Right kidney (tissue), 9 donors: ENCODE data around the gene DKC1.

Experiments
- DNase-seq: peaks from one replicate; pipeline ENCODE4 v3.0.0-alpha.2; 2016
- long read RNA-seq, 8 donors: transcript quantifications; one replicate each; lab custom pipeline, GENCODE V29; 2026

DKC1 gene
- long read RNA-seq, donor 1, transcript DKC1-201 (15 exons, 2,577 nt): major isoform, 8 of 24 reads
- long read RNA-seq, donor 1, partial matches to known transcripts: 14 of 24 reads
- long read RNA-seq, donor 1, other reads (novel, unspliced or antisense): 0 of 24 reads
- long read RNA-seq, donor 2, partial matches to known transcripts: 0 of 3 reads
- long read RNA-seq, donor 2, other reads (novel, unspliced or antisense): 0 of 3 reads
- long read RNA-seq, donor 3, partial matches to known transcripts: 17 of 21 reads
- long read RNA-seq, donor 3, other reads (novel, unspliced or antisense): 0 of 21 reads
- long read RNA-seq, donor 4, partial matches to known transcripts: 0 of 5 reads
- long read RNA-seq, donor 4, other reads (novel, unspliced or antisense): 0 of 5 reads
- long read RNA-seq, donor 5, transcript DKC1-201 (15 exons, 2,577 nt): major isoform, 13 of 55 reads
- long read RNA-seq, donor 5, partial matches to known transcripts: 32 of 55 reads
- long read RNA-seq, donor 5, other reads (novel, unspliced or antisense): 10 of 55 reads
- long read RNA-seq, donor 6, partial matches to known transcripts: 10 of 15 reads
- long read RNA-seq, donor 6, other reads (novel, unspliced or antisense): 0 of 15 reads
- long read RNA-seq, donor 7, transcript DKC1-201 (15 exons, 2,577 nt): major isoform, 8 of 26 reads
- long read RNA-seq, donor 7, partial matches to known transcripts: 16 of 26 reads
- long read RNA-seq, donor 7, other reads (novel, unspliced or antisense): 0 of 26 reads
- long read RNA-seq, donor 8, transcript DKC1-201 (15 exons, 2,577 nt): major isoform, 5 of 12 reads
- long read RNA-seq, donor 8, partial matches to known transcripts: 6 of 12 reads
- long read RNA-seq, donor 8, other reads (novel, unspliced or antisense): 0 of 12 reads

- peak; percentile 81 for DNase-seq
Measured at GRCh38 chrX:154762537-154763296, at the start of gene DKC1. TSS of gene DKC1 (plus strand) at chrX:154762864. CDS start at chrX:154762966, 102 bp downstream.

GRCh38 chrX:154714925-154715324, 47.7 kb upstream of the DKC1 start:
- no peak for DNase-seq

DNA sequence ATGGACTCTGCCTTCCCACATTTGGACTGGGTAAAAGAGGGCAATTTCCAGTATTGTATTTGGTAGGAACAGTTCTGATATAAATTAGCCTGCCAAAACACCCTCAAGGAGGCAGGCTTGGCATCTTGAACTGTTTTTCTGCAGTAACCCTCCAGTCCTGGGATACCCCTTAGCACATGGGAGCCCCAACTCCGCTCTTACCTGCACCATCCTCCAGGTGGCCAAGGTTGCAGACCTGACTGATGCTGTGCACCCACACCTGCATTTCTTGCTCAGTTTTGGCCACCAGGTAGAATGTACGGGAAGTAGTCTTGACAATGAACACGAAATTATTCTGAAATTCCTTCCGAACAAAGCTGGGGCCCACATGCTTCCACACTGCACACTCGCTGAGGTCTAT, 46.8 kb upstream of the DKC1 start:
- no peak for DNase-seq

GRCh38 chrX:154717824-154718223, 44.8 kb upstream of the DKC1 start:
- no peak for DNase-seq

GRCh38 chrX:154718616-154719015, 44.0 kb upstream of the DKC1 start:
- no peak for DNase-seq

DNA sequence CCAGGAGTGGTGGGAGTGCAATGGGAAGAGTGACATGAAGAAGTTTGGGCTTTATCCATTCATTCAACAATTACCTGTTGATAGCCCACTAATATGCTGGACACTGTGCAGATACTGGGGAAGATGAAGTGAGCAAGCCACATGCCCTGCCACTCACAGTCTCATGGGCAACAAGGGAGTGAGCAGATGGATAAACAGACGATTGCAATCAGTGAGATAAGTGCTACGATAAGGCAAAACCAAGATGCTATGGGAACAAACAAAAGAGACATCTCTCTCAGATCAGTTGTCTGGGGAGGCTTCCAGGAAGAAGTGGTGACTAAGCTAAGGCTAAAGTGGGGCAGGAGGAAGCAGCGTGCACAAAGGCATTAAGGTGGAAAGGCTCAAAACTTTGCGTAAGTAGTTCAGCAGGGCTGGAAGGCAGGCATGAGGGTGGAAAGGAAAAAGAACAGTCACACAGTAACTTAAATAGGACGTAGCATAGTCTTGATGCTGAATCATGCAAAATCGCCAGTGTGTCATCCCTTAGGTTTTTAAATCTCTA, 43.5 kb upstream of the DKC1 start:
- no peak for DNase-seq

DNA sequence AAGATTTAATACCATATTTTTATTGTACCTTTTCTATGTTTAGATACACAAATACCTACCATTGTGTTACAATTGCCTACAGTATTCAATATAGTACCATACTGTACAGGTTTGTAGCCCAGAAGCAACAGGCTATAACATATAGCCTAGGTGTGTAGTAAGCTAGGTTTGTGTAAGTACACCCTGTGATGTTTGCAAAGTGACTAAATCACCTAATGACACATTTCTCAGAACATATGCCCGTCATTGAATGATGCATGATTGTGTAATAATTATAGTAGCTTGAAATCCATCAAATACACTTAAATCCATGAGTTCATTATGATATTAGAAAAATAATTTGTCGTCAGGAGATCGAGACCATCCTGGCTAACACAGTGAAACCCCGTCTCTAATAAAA, 42.6 kb upstream of the DKC1 start:
- no peak for DNase-seq

- DNase-seq: no peak
Measured at GRCh38 chrX:154721155-154721554, 41.5 kb upstream of the DKC1 start.

DNA sequence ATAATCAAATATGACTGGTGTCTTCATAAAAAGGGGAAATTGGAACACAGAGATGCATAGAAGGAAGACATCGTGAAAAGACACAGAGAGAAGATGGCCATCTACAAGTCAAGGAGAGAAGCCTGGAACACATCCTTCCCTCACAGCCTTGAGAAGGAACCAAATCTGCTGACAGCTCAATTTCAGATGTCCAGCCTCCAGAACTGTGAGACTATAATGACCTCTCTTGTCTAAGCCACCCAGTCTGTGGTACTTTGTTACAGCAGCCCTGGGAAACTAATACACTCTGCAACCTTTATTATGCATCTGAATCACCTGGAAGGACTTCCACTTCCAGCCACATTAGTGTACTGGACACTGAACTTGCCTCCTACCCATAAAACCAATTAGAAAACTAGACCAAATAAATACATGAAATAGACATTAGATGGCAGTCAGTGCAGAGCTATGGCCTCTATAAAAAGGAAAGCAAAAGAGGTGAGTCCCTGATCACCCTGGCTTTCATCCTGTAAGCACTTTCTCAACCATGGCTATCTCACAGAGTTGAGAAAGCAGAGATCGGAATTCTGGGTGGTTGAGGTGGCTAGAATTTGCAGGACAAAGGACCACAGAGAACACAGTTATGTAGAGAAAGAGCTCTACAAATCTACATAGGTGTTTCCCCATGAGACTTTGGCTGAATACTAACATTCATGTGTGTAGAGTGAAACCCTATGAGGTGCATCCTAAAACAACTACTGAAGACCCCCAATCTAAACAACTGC, 37.5 kb upstream of the DKC1 start:
- DNase-seq: no peak

- DNase-seq: no peak
Measured at GRCh38 chrX:154727418-154727817, 35.2 kb upstream of the DKC1 start.

DNA sequence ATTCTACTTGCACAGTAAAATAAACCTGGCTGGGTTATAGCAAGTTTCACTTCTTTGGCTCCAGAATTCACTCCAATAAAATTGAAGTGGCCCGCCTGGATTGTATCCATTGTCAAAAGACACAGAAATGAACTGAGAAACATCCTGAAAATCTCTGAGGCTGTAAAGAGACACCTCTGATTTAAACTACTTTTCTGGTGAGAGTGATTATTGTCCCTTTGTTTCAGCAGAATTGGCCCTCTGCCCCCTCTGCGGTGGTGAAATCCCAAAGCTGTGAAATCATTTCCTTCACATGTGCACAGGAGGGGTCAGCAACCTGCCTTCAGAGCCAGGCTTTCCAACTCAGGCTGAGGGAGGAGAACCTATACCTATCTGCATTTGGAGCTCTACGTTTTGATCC, 34.8 kb upstream of the DKC1 start:
- DNase-seq: no peak

- DNase-seq: no peak
Measured at GRCh38 chrX:154728431-154729190, 34.1 kb upstream of the DKC1 start.

DNA sequence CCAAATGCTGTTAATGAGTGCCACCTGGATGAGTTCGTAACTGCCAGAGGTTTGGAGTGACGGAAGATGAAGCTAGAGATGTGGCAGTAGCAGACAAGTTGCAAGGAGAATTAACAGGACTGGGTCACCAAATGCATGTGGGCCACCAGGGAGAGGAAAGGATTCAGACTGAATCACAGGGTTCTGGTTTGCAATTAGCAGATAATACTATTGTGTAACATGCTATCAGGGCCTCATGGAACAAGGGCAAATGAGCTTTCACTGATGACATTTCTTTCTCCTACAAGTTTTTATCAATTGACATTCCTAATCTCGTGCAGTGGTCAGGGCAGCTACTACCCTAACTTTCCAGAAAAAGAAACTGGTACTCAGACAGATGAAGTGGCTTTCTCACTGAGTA, 33.2 kb upstream of the DKC1 start:
- no peak for DNase-seq

DNA sequence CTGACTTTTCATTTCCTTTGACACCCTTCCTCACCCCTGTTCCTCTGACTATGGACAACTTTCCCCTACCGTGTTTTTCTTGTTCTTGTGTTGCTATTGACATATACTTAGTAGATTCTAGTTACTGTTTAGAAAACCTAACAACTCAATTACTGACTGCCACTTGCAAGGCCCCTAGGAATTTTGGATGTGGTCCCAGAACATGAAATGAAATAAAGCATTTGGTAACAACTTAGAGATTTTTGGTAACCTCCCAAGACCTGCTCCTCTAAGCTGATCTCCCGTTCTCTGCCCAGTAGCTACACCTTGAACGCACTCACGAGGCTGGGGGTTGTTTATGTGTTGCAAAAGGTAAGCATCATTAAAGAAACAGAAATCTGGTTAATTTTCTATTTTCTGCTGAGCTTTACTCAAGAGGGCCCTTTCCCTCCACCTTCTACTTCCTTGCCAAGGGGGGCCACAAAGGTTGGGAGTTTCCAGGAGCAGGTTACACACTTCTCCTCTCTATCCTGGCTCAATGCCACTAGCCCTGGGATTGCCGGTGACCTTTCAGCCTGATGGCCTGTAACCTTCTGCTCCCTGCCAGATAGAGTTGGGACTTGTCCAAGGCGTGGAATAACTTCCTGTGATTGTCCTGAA, 32.3 kb upstream of the DKC1 start:
- no peak for DNase-seq

- no peak for DNase-seq
Measured at GRCh38 chrX:154731184-154731583, 31.5 kb upstream of the DKC1 start.

- DNase-seq: no peak
Measured at GRCh38 chrX:154731881-154732280, 30.8 kb upstream of the DKC1 start.

DNA sequence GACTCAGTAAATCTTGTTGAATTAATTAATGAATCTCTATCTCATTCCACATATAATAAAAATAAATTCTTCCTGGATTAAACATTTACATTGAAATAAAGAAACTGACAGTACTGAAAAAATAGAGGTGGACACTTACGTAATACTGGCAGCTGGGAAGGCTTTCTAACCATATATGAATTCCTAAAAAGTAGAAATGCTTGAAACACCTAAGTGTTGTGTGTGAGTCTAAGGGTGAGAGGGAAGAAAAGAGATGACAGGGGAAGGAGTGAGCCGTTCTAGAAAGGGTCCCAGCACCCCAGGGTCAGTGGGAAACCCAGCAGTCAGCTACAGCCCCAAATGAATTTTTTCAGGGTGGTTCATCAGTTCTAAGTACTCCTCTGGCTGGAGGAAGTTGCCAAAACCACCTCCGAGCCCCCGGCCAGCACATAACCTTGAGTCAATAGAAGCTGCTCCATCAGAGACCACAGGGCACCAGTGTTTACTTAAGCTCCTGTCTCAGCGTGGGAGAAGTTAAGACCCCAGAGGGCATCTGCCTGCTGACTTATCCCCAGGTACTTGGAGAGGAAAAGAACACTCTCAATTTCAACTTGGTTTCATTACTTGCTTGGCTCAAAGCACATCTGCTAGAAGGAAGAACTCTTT, 30.1 kb upstream of the DKC1 start:
- no peak for DNase-seq

DNA sequence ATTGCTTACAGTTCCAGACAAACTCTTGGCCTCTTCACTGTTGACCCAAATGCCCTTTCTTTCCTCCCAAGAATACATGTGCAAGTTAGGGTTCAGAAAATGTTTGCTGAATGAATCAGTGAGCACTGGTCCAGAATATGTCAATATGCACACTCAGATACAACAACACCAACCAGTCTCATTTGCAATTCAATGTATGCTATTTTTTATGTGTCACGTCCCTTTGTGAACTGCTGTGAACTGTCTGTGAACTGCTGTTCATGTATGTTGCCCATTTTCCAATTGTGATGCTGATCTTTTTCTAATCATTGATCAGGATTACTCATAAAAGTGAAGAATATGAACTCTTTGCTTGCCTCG, 29.6 kb upstream of the DKC1 start:
- no peak for DNase-seq

- DNase-seq: no peak
Measured at GRCh38 chrX:154734061-154734781, 28.4 kb upstream of the DKC1 start.
